Mesenchymal stem cell (in vitro differentiated cells and primary cell): Measurements from ENCODE around the gene FAM168B.

ENCODE experiments used
- DNase-seq: peaks from one replicate; pipeline ENCODE4 v3.0.0-alpha.2; 2013
- H2AFZ ChIP-seq: one replicate; pipeline ENCODE4 v1.6.1; 2013; ENCODE audit warnings: low read depth, mild to moderate bottlenecking, control low read depth, inconsistent platforms, low read length, moderate library complexity
- H2AK5ac ChIP-seq: 2 replicates; pipeline ENCODE4 v1.6.1; 2013; ENCODE audit warnings: low read length, moderate library complexity, mild to moderate bottlenecking, inconsistent platforms; ENCODE audit not compliant: severe bottlenecking
- H2BK120ac ChIP-seq: one replicate; pipeline ENCODE4 v1.6.1; 2013; ENCODE audit warnings: low read depth, mild to moderate bottlenecking, inconsistent platforms, low read length, moderate library complexity
- H2BK12ac ChIP-seq, 2 experiments: one replicate each; pipeline ENCODE4 v1.6.1; 2013; ENCODE audit warnings: inconsistent platforms in 2 of 2, low read length in 2 of 2, mild to moderate bottlenecking in 2 of 2, moderate library complexity in 2 of 2, control low read depth in 1 of 2
- H2BK15ac ChIP-seq: one replicate; pipeline ENCODE4 v1.6.1; 2013; ENCODE audit warnings: mild to moderate bottlenecking, low read depth, inconsistent platforms; ENCODE audit not compliant: poor library complexity, severe bottlenecking
- H2BK5ac ChIP-seq: 2 replicates; pipeline ENCODE4 v1.6.1; 2013; ENCODE audit warnings: low read depth, mild to moderate bottlenecking, low read length, control low read depth, inconsistent platforms; ENCODE audit not compliant: poor library complexity, severe bottlenecking
- H3K14ac ChIP-seq, 2 experiments: one replicate each; pipeline ENCODE4 v1.6.1; 2013; ENCODE audit warnings: inconsistent platforms in 2 of 2, low read length in 2 of 2, control low read depth in 1 of 2, mild to moderate bottlenecking in 1 of 2, moderate library complexity in 1 of 2
- H3K18ac ChIP-seq, 2 experiments: one replicate each; pipeline ENCODE4 v1.6.1; 2013; ENCODE audit warnings: inconsistent platforms in 2 of 2, low read length in 2 of 2, control low read depth in 1 of 2, low read depth in 1 of 2, mild to moderate bottlenecking in 1 of 2
- H3K23ac ChIP-seq, 2 experiments: one replicate each; pipeline ENCODE4 v1.6.1; 2013; ENCODE audit warnings: inconsistent platforms in 2 of 2, low read length in 2 of 2, mild to moderate bottlenecking in 2 of 2, moderate library complexity in 2 of 2, control low read depth in 1 of 2
- H3K27ac ChIP-seq: 2 replicates; pipeline ENCODE4 v1.5.1; 2013; ENCODE audit warnings: mild to moderate bottlenecking, moderate library complexity, low read length, control low read depth, inconsistent platforms; ENCODE audit not compliant: poor library complexity, severe bottlenecking
- H3K27me3 ChIP-seq, 2 experiments: 2 replicates each; pipeline versions ENCODE4 v1.6.1 to v1.7.0; 2013; ENCODE audit warnings: low read length in 2 of 2, mild to moderate bottlenecking in 2 of 2, moderate library complexity in 2 of 2, control low read depth in 1 of 2, inconsistent platforms in 1 of 2; ENCODE audit not compliant: control insufficient read depth in 1 of 2, insufficient read depth in 1 of 2
- H3K36me3 ChIP-seq, 2 experiments: 2 replicates each; pipeline versions ENCODE4 v1.6.1 to v1.7.0; 2013; ENCODE audit warnings: low read length in 2 of 2, control low read depth in 1 of 2, inconsistent platforms in 1 of 2, low read depth in 1 of 2, mild to moderate bottlenecking in 1 of 2; ENCODE audit not compliant: insufficient read depth in 2 of 2, control insufficient read depth in 1 of 2
- H3K4ac ChIP-seq, 2 experiments: one replicate each; pipeline ENCODE4 v1.6.1; 2013; ENCODE audit warnings: inconsistent platforms in 2 of 2, low read length in 2 of 2, mild to moderate bottlenecking in 2 of 2, moderate library complexity in 2 of 2, control low read depth in 1 of 2, low read depth in 1 of 2
- H3K4me1 ChIP-seq: 2 replicates; pipeline ENCODE4 v1.6.1; 2013; ENCODE audit warnings: low read depth, low read length, control low read depth; ENCODE audit not compliant: control insufficient read depth, insufficient read depth
- H3K4me2 ChIP-seq: 2 replicates; pipeline ENCODE4 v1.6.1; 2013; ENCODE audit warnings: low read length, mild to moderate bottlenecking, inconsistent platforms; ENCODE audit not compliant: poor library complexity, severe bottlenecking
- H3K4me3 ChIP-seq, 2 experiments: 2 replicates each; pipeline versions ENCODE4 v1.5.1 to v1.7.0; 2013; ENCODE audit warnings: low read length in 2 of 2, mild to moderate bottlenecking in 2 of 2, control low read depth in 1 of 2, low read depth in 1 of 2; ENCODE audit not compliant: insufficient read depth in 1 of 2
- H3K79me1 ChIP-seq: replicated peaks from 2 replicates; pipeline ENCODE4 v1.6.1; 2013; ENCODE audit warnings: mild to moderate bottlenecking, control low read depth, low read length, inconsistent platforms; ENCODE audit not compliant: poor library complexity, severe bottlenecking
- H3K9ac ChIP-seq: 2 replicates; pipeline ENCODE4 v1.7.0; 2013; ENCODE audit warnings: mild to moderate bottlenecking, low read length, moderate library complexity
- H3K9me3 ChIP-seq: 2 replicates; pipeline ENCODE4 v1.7.0; 2013; ENCODE audit warnings: mild to moderate bottlenecking, low read length; ENCODE audit not compliant: control insufficient read depth
- H4K8ac ChIP-seq: one replicate; pipeline ENCODE4 v1.6.1; 2013; ENCODE audit warnings: inconsistent platforms, mild to moderate bottlenecking, low read length, moderate library complexity
- H4K91ac ChIP-seq: one replicate; pipeline ENCODE4 v1.6.1; 2013; ENCODE audit warnings: mild to moderate bottlenecking, low read length, inconsistent platforms
- WGBS: methylation state at CpG from one replicate; pipeline ENCODE4 v1.1.7; 2013; ENCODE audit warnings: mixed read lengths; 5-methylcytosine and 5-hydroxymethylcytosine counted together

Gene FAM168B

DNA sequence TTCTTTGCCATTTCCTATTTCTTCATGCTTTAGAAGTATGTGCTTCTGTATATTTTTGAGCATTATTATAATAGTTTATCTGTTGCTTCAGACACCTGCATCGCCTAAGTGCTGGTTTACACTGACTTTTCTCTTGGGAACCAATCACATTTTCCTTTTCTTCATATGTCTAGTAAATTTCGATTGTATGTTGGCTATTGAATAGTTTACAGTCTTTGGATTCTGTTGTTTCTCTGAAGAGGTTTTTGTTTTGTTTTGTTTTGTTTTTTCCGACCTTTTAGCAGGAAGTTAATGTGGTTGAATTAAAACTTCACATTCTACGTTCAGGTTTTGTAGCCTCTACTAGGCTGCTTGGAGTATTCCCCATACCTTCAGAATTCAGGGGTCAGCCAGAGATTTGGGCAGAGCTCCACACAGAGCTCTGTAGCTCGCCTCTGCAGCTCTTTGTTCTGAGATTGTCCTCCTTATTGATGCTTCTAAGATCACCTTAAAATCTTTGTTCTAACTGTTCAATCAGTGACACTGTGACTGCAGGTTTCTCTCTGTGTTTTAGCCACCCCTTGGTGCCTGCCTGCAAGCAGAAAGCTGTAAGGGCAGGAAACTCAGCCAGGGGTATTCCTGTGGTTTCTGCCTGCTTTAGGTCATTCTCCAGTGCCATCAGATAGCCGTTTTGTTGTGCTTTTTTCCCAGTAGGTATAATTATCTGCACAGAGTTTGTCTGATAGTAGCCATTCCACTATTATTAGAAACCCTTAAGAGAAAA, 83.4 kb downstream of the FAM168B start:
- WGBS, result 55% methylated on average over 4 of the region's 6 CpGs

DNA sequence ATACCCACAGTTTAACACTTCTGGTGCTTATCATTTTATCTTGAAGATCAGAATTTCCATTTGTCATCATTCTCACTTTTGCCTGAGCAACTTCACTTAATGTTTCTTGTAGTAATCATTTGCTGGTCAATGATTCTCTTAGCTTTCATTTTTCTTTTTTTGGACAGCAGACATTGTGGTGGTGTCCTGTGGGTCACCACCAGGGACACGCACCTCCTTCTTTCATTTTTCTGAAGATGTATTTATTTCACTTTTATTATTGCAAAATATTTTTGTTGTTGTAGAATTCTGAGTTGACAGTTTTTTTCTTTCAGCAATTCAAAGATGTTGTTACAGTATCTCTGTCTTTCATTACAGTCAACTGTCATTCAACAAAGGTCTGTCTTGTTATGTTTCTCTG, 84.3 kb downstream of the FAM168B start:
- no peaks in the 10 kb centered on the region for H3K79me1 ChIP-seq
- H3K36me3 ChIP-seq, result no peaks in the 10 kb centered on the region
- H3K9me3 ChIP-seq, result no peaks in the 10 kb centered on the region
- no peak overlapping the region for H3K4me3 ChIP-seq
- H2BK12ac ChIP-seq, result no peak overlapping the region
- H3K14ac ChIP-seq, result no peak overlapping the region
- H2AK5ac ChIP-seq, result no peak overlapping the region
- H3K4me1 ChIP-seq, result no peaks in the 10 kb centered on the region
- H3K27me3 ChIP-seq, result peaks cover 9 to 42% of the 10 kb centered on the region in 2 experiments
- no peak overlapping the region for H4K8ac ChIP-seq
- H3K4me2 ChIP-seq, result no peak overlapping the region
- H3K4ac ChIP-seq, result no peak overlapping the region
- no peak overlapping the region for H2BK15ac ChIP-seq
- no peak overlapping the region for H3K27ac ChIP-seq
- no CpG with 5 or more reads among the region's 1 CpG for WGBS
- H4K91ac ChIP-seq, result no peak overlapping the region
- H2BK120ac ChIP-seq, result no peak overlapping the region
- no peak overlapping the region for H2BK5ac ChIP-seq
- no peak overlapping the region for H3K9ac ChIP-seq
- H3K18ac ChIP-seq, result no peak overlapping the region
- H3K23ac ChIP-seq, result no peak overlapping the region
- no peak for DNase-seq
- H2AFZ ChIP-seq, result no peak overlapping the region

More for the DNA sequence above, 83.4 kb downstream of the FAM168B start:
- H2BK12ac ChIP-seq, result no peak overlapping the region
- no peaks in the 10 kb centered on the region for H3K4me1 ChIP-seq
- no peak overlapping the region for H2BK120ac ChIP-seq
- no peak overlapping the region for H2BK5ac ChIP-seq
- H3K27ac ChIP-seq, result no peak overlapping the region
- H3K23ac ChIP-seq, result no peak overlapping the region
- no peak overlapping the region for H2AK5ac ChIP-seq
- no peak overlapping the region for H3K18ac ChIP-seq
- H2AFZ ChIP-seq, result no peak overlapping the region
- no peak overlapping the region for H3K14ac ChIP-seq
- H3K79me1 ChIP-seq, result no peaks in the 10 kb centered on the region
- H4K91ac ChIP-seq, result no peak overlapping the region
- H3K9ac ChIP-seq, result no peak overlapping the region
- H3K4me3 ChIP-seq, result no peak overlapping the region
- H2BK15ac ChIP-seq, result no peak overlapping the region
- H3K4ac ChIP-seq, result no peak overlapping the region
- H3K27me3 ChIP-seq, result peaks cover 13 to 46% of the 10 kb centered on the region in 2 experiments
- H3K9me3 ChIP-seq, result no peaks in the 10 kb centered on the region
- no peak overlapping the region for H3K4me2 ChIP-seq
- no peak for DNase-seq
- H3K36me3 ChIP-seq, result no peaks in the 10 kb centered on the region
- H4K8ac ChIP-seq, result no peak overlapping the region

DNA sequence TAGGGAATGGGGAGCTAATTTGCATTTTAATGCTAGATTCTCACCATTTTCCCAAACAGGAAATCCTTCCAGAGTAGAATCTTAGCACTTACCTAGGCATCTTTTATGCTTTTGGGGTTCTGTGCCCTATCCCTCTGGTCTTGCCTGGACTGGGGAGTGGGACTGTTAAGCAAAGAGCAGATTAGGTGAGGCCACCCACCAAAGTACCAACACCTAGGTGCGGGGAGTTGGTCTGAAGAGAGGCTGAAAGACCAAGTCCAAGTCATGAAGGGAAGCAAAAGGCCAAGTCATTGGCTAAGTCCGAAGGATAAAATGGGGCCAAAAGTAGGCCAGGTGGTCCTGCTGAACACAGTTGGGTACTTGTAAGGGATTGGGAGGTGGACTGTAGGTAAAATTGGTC, 86.7 kb downstream of the FAM168B start:
- Histone ChIP-seq H3K4me3 (no peak overlapping the region), H3K79me1 (no peaks in the 10 kb centered on the region), H3K27ac (no peak overlapping the region), H2BK12ac (no peak overlapping the region), H3K18ac (no peak overlapping the region), H3K36me3 (no peaks in the 10 kb centered on the region), H2BK5ac (no peak overlapping the region), H2AK5ac (no peak overlapping the region), H3K27me3 (peaks cover 7 to 42% of the 10 kb centered on the region in 2 experiments), H2AFZ (no peak overlapping the region), H3K9me3 (no peaks in the 10 kb centered on the region), H3K14ac (no peak overlapping the region), H3K4me1 (no peaks in the 10 kb centered on the region), H2BK120ac (no peak overlapping the region), H3K9ac (no peak overlapping the region), H4K91ac (no peak overlapping the region), H3K4me2 (no peak overlapping the region), H4K8ac (no peak overlapping the region), H2BK15ac (no peak overlapping the region), H3K4ac (no peak overlapping the region), H3K23ac (no peak overlapping the region)
- no peak for DNase-seq
- WGBS, result 92% methylated on average over 2 of the region's 2 CpGs

DNA sequence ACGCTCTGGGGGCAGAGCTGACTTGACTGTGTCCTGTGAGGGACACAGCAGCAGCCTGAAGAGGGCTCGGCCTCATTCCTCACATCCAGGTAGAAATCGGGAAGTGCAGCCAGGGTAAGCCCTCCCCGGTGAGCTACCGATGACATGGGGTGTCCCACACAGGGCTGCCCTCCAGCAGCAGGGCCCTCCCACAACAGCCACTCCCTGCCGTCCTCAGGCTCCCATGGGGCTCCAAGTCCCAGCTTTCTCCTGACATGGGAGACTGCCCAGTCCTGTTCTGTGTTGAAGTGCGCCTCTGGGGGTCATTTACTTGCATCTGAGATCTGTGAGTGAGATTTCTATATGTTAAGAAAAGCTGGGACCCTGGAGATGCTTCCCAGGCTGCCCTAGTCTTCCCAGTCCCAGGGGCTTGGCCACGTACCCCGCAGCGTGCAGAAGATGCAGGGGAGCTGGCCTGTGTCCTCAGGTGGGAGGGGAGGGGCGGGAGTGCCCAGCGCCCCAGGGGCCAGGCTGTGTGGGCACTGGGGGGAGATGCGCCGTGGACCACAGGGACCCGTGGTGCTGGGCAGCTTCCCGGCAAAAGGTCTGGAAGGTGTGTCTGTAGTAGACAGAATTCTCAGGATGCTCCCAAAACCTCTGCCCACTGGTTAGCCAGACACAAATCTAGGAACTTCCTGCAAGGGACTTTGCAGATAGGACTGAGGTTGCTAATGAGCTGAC, 87.9 kb downstream of the FAM168B start:
- Histone ChIP-seq H3K18ac (no peak overlapping the region), H3K4me2 (no peak overlapping the region), H3K9me3 (no peaks in the 10 kb centered on the region), H3K79me1 (no peaks in the 10 kb centered on the region), H3K14ac (no peak overlapping the region), H2AK5ac (no peak overlapping the region), H3K27me3 (peaks cover 4 to 30% of the 10 kb centered on the region in 2 experiments), H3K36me3 (no peaks in the 10 kb centered on the region), H3K4me1 (no peaks in the 10 kb centered on the region), H2BK120ac (no peak overlapping the region), H3K4ac (no peak overlapping the region), H3K27ac (no peak overlapping the region), H2AFZ (no peak overlapping the region), H3K23ac (no peak overlapping the region), H3K9ac (no peak overlapping the region), H2BK5ac (no peak overlapping the region), H4K8ac (no peak overlapping the region), H2BK15ac (no peak overlapping the region), H2BK12ac (no peak overlapping the region), H3K4me3 (no peak overlapping the region), H4K91ac (no peak overlapping the region)
- 78% methylated on average over 14 of the region's 16 CpGs for WGBS
- no peak for DNase-seq
